ENCODE results near the gene TEX2.

The TEX2 gene

GRCh38 chr17:64160378-64160777, 102.7 kb downstream of the TEX2 start:
- no peak for DNase-seq (ENCODE audit: low spot score)

- DNase-seq (ENCODE audit: low spot score): no peak
These were observed 104.0 kb downstream of the TEX2 start for GRCh38 chr17:64158831-64159590.

- no peak for DNase-seq (ENCODE audit: low spot score)
These were observed 104.7 kb downstream of the TEX2 start for GRCh38 chr17:64158406-64158805.

- DNase-seq (ENCODE audit: low spot score): no peak
These were observed 105.3 kb downstream of the TEX2 start for GRCh38 chr17:64157669-64158180.

- DNase-seq (ENCODE audit: low spot score): no peak
These were observed 106.4 kb downstream of the TEX2 start for GRCh38 chr17:64156670-64157069.

GRCh38 chr17:64155751-64156544, 107.1 kb downstream of the TEX2 start:
- DNase-seq (ENCODE audit: low spot score): no peak

- DNase-seq (ENCODE audit: low spot score): peak; percentile 31
These were observed 107.9 kb downstream of the TEX2 start for GRCh38 chr17:64155129-64155528.

GRCh38 chr17:64154717-64155116, 108.3 kb downstream of the TEX2 start:
- DNase-seq (ENCODE audit: low spot score): no peak

GRCh38 chr17:64154313-64154695, 108.8 kb downstream of the TEX2 start:
- no peak for DNase-seq (ENCODE audit: low spot score)

GRCh38 chr17:64153565-64154312, 109.3 kb downstream of the TEX2 start:
- no peak for DNase-seq (ENCODE audit: low spot score)

- DNase-seq (ENCODE audit: low spot score): no peak
These were observed 110.5 kb downstream of the TEX2 start for GRCh38 chr17:64152428-64153125.

GRCh38 chr17:64151016-64151368, 112.1 kb downstream of the TEX2 start:
- DNase-seq (ENCODE audit: low spot score): no peak

- no peak for DNase-seq (ENCODE audit: low spot score)
These were observed 112.6 kb downstream of the TEX2 start for GRCh38 chr17:64150237-64151015.

GRCh38 chr17:64149196-64149595, 113.9 kb downstream of the TEX2 start:
- no peak for DNase-seq (ENCODE audit: low spot score)

GRCh38 chr17:64148699-64149098, 114.4 kb downstream of the TEX2 start:
- DNase-seq (ENCODE audit: low spot score): peak; percentile 22

- DNase-seq (ENCODE audit: low spot score): peak; percentile 24
These were observed 114.9 kb downstream of the TEX2 start for GRCh38 chr17:64148017-64148631.

GRCh38 chr17:64147110-64148016, 115.7 kb downstream of the TEX2 start:
- peak; percentile 49 for DNase-seq (ENCODE audit: low spot score)

GRCh38 chr17:64146418-64147109, 116.5 kb downstream of the TEX2 start:
- peak; percentile 51 for DNase-seq (ENCODE audit: low spot score)

Measured in activated CD4-positive, alpha-beta T cell treated with anti-CD3 and anti-CD28 coated beads, Interleukin-2, Interleukin-4, amounts not matched to agents 100 ng/mL and 50 ng/mL, durations not matched to agents 16 hours and 8 hours (primary cell).